Femur (tissue), 1 donor: Measurements from ENCODE around the gene LYPD6B.

ENCODE experiments used
- DNase-seq: peaks from one replicate; pipeline ENCODE4 v3.0.0-alpha.2; 2017

The LYPD6B gene

GRCh38 chr2:149080099-149080498 lies 41.6 kb downstream of the LYPD6B start:
- no peak for DNase-seq

GRCh38 chr2:149080971-149081370 lies 42.5 kb downstream of the LYPD6B start:
- no peak for DNase-seq

DNA sequence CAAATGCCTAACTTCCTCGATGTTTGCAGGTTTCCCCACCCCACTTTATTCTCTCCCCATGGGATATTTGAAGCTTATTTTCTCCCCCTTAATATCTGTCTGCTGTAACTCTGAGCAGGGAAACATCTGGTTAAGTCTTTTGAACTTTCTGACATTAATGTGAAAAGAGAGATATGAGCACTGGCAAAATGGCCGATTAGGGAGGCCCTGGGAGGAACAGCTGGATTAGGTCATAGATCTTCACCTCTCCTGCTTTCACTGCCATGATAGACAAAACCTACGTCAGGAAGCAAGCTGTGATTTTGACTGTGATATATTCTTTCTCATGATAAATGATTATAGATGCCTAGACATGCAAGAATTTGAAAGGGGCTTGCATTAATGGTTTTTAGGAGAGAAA lies 43.6 kb downstream of the LYPD6B start:
- DNase-seq = no peak

- no peak for DNase-seq
Observed at GRCh38 chr2:149082735-149083134, 44.2 kb downstream of the LYPD6B start.

- DNase-seq = no peak
Observed at GRCh38 chr2:149084924-149085795, 46.7 kb downstream of the LYPD6B start.

DNA sequence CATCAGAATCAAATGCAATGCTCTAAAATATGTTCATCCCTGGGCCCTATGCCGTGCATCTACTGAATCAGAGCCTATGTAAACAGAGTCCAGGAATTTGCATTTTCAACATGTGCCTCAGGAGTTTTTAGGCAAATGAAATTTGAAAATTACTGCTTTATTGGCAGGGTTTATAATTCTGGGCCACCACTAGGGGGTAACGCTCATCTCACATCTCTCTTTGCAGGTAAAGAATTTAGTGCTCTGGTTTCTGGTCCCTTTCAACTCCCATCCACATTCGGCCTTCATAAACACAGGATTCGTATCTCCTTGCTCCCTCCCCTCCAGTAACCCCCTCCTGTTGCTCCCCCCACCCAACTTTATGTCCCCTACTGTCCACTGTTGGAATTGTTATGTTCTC lies 49.3 kb downstream of the LYPD6B start:
- no peak for DNase-seq

DNA sequence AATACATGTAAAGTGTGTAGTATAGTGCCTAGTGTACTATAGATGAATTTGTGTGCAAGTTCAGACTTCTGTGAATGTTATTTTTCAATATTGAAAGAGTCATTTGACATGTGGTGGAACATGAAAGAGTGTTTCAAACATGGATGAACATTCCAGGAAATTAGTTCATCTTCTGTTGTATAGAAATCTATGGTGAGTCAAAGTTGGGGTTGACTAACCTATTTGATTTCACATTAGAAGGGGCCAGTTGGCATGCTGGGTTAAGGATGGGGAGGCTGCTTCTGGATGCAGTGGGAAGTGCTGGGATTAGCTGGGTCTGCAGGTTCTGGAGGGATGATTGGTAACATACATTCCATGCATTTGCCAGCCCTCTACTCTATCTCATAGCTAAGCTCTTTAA lies 50.6 kb downstream of the LYPD6B start:
- DNase-seq = no peak

DNA sequence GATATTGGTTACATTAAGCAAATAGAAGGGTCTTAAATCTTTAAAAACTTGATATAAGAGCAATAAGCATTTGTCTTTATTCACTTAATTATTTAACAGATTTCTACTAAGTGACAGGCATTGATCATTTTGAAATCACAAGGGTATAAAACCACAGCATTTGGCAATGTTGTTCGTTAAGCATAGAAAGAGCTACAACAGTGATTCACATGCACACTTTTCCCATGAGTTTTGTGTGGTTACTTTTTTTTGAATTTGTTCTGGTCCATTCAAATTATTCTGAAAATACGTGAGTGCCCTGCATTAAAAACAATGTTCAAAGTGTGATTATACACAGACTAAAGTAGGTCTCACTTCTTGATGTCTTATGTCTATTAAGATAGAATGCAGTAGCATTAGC lies 52.2 kb downstream of the LYPD6B start:
- no peak for DNase-seq

DNA sequence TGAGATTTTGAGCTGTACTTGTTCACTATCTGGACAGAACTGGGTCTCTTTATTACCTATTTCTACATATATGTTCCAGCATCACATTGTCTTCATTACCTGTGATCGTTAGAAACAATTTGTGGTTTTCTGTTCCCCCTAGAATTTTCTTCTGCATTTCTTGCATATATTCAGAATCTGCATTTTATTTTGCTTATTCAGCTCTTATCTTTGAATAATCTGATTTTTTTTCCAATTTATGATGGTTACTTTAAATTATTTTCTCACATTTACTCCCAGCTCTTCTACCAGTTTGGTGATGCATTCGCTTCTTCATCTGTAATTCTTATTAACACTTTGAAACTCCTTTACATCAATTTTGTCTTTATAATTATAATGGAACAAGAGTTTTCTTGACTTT lies 55.1 kb downstream of the LYPD6B start:
- DNase-seq = no peak

DNA sequence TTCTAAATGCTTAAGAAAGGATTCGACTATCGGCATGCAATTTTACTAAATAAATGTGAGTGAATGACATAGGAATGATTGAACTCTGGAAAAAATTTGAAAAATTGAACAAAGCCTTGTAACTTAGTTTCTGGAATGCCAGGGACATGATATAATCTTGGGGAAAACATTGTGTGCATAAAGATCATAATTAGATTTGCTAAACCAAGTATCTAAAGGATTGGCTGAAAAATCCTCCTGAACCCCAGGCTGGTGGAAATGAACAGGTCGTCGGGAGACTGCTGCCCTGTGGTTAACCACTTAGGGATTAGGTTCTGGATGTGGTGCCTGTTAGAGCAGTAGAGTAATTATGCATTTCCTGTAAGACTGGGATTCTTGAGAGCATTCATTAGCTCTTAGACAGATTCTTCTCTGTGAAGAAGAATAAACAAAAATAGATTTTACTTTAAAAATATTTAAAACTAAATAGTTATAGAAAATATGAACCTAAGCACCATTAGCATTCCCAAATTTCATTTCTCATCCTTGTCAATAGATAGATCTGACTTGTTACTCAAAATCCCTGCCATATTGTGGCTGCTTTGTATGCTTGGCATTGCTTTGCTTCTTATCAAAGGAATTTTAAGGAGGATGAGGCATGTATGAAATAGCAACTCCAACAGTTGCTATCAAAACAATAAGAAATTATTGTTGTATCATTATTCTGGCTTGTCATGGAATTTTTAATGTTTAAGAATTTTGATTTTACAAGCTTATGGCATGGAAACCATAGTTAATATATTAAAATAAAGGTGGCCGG lies 55.9 kb downstream of the LYPD6B start:
- DNase-seq = no peak

- DNase-seq = no peak
Observed at GRCh38 chr2:149098701-149099100, 60.2 kb downstream of the LYPD6B start.

GRCh38 chr2:149099298-149099697 lies 60.8 kb downstream of the LYPD6B start:
- DNase-seq = no peak

- no peak for DNase-seq
Observed at GRCh38 chr2:149100739-149101699, 62.5 kb downstream of the LYPD6B start.

DNA sequence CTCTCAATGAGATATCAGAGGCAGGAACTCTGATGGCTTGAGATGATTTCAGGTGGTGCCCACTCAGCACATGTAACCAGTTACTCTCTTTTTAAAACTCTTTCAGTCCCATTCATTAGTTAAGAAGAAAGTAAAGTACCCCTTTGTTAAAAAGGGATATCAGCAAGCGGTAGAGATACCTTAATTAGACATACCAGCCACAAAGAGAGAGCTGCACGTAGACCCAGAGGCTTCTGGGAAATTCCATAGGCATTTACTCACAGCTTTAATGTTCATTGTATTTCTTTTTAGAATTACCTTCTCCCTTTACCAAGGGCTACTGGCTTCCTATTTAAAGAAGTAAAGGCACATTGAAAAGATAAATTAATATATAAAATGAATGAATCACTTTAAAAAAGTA lies 63.3 kb downstream of the LYPD6B start:
- DNase-seq = no peak

DNA sequence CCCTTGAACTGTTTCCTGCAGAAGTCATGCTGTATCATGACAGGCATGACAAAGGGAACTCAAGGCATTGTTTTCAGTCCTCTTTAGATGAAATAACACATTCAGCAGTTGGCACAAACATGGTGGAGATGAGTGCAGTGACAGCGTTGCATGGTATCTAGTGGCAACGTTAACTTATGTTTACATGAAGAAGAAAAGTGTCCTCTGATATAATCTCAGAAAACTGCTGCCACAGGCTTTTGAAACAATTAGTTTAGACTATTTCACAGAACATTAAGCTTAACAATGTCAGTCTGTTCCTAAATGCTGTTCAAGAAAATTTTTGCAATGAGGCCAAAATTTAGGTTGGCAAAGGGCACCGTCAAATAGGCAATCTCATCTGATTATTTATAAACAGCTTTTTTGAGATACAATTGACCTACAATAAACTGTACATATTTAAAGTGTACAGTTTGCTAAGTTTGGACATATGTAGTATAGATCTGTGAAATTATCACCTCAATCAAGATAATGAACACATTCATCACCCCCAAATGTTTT lies 64.7 kb downstream of the LYPD6B start:
- no peak for DNase-seq

GRCh38 chr2:149104221-149104620 lies 65.7 kb downstream of the LYPD6B start:
- no peak for DNase-seq

DNA sequence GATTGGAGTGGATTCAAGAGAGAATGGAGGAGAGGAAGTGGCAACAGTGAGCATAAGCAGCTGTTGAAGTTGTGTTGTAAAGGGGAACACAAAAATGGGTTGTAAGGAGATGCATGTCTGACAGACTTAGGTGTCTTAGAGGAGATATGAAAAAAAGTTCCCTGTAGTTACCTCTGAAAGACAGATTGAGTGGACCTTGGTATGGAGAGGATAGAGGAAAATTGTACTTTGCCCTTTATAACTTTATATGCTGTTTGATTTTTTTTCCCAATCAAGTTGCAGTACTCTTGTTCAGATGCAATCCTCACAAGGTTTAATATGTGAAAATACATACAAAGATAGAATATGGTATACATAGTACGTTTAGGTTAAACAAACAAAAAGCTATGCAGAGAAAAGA lies 73.6 kb downstream of the LYPD6B start:
- no peak for DNase-seq

DNA sequence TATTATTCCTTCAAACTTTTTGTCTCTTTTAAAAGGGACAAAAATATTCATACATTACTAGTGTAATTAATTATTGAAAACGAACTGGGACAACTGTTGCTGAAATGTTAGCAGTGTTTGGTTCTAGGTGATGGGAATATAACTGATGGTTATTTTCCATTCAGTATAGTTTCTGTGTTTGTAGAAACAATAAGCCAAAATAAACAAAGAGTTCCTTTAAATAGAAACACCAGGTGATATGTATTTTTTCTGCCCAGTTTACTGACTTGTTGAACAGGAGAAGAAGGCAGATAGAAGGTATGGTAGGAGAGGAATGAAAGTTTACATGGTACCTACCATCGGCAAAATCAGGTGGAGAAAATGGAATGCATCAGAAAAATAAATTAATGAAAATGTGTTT lies 74.2 kb downstream of the LYPD6B start:
- DNase-seq = no peak

DNA sequence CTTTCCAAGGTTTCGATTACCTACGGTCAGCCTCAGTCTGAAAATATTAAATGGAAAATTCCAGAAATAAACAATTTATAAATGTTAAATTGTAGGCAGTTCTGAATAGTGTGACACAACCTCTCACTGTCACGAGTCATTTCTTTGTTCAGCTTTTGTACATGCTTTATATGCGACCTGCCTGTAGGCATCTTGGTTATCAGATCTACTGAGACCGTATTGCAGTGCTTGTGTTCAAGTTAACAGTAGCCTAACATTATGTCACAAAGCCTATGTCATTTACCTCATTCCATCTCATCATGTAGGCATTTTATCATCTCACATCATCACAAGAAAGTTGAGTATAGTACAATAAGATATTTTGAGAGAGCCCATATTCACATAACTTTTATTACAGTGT lies 77.3 kb downstream of the LYPD6B start:
- no peak for DNase-seq

DNA sequence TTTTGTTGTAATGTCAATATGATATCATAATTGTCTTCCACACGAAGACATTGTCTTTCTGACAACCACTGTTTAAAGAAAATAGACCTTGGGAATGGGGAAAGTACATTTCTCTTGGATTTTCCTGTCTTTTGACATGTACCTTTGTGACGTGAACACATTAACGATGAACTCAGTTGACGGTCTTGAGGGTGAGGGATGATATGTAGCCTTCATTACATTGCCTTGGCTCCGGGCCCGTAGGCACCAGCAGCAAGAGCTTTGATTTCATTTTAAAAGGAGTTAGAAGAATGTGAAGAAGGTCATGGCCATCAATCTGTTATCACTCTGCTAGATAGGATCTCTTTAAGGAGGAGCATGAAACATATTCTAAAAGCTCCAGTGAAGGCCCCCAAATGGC lies 80.9 kb downstream of the LYPD6B start:
- no peak for DNase-seq

DNA sequence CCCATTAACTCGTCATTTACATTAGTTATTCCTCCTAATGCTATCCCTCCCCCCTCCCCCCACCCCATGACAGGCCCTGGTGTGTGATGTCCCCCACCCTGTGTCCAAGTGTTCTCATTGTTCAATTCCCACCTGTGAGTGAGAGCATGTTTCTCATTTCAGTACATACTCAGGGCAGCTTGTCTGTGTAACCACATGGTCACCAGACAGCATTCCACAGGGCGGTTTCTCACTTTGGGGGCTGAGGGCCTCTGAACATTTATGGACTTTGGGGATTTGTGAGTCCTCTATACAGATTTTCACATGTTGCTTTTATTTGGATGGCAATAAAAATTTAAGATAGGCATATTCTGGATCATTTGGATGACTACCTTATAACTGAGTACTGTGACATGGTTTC lies 84.0 kb downstream of the LYPD6B start:
- DNase-seq = no peak

- DNase-seq = no peak
Observed at GRCh38 chr2:149125031-149125725, 86.7 kb downstream of the LYPD6B start.
